Hepatocyte (in vitro differentiated cells): Measurements from ENCODE around the gene KDM6A.

Experiments
- EZH2 ChIP-seq: fragments of 200-600 bp; sonication (generic); IDR thresholded peaks from 2 replicates; pipeline ENCODE4 v1.6.1; 2016; ENCODE audit warnings: antibody characterized with exemption, mild to moderate bottlenecking, borderline replicate concordance
- EZH2phosphoT487 ChIP-seq: fragments of 200-600 bp; sonication (generic); IDR thresholded peaks from one replicate; pipeline ENCODE4 v1.6.1; 2018; ENCODE audit warnings: antibody characterized with exemption, mild to moderate bottlenecking, low read depth, moderate library complexity; ENCODE audit not compliant: unreplicated experiment, severe bottlenecking
- TF ChIP-seq, protein P1 (sequence below): fragments of 200-600 bp; sonication (generic); IDR thresholded peaks from 2 replicates; pipeline ENCODE4 v1.5.1; 2016; ENCODE audit warnings: antibody characterized with exemption, mild to moderate bottlenecking; ENCODE audit not compliant: poor library complexity

DNA sequence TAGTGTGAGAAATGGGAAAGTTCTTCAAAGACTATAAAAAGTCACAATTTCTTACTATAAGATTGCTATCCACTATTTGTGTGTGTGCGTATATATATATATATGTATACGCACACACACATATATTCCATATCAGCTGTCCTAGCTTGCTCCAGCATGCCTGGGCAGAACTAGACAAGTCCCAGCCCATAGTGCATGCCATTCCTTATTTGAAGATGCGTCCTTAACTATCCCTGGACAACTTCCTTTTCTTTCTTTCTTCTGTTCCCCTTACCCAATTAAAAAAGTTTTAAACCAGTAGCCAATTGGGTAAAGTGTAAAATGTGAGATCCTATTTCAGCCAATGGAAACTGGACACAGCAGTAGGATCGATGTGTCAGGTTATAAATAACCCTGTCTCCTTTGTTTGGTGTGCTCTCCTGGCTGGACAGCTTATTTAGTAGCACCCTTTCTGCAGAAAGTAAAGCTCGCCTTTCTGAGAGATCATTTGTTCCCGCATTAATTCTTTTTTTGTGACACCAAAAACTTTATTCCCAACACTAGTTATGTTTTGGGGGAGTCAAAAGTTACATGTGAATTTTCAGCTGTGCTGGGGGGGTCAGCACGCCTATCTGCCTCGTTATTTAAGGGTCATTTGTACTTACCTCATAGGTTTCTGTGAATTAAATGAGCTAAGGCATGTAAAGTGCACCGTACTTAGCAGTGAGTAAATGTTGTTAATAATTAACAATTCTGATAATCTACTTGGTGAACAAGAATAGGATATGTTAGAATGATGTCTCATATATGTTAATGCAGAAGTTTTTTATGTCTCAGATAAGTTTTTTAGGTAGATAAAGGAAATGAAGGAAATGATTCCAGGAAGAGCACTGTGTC, 40.9 kb downstream of the KDM6A start:
- TF ChIP-seq, protein P1, sequence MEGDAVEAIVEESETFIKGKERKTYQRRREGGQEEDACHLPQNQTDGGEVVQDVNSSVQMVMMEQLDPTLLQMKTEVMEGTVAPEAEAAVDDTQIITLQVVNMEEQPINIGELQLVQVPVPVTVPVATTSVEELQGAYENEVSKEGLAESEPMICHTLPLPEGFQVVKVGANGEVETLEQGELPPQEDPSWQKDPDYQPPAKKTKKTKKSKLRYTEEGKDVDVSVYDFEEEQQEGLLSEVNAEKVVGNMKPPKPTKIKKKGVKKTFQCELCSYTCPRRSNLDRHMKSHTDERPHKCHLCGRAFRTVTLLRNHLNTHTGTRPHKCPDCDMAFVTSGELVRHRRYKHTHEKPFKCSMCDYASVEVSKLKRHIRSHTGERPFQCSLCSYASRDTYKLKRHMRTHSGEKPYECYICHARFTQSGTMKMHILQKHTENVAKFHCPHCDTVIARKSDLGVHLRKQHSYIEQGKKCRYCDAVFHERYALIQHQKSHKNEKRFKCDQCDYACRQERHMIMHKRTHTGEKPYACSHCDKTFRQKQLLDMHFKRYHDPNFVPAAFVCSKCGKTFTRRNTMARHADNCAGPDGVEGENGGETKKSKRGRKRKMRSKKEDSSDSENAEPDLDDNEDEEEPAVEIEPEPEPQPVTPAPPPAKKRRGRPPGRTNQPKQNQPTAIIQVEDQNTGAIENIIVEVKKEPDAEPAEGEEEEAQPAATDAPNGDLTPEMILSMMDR: no peak
- TF ChIP-seq EZH2 (no peak), EZH2phosphoT487 (no peak)
